ENCODE measurements around the gene FKBP8.

Gene FKBP8

GRCh38 chr19:18506101-18506930, 37.1 kb downstream of the FKBP8 start:
- no peak overlapping the region for H3K4me3 ChIP-seq (ENCODE audit: low read length)
- no peaks in the 10 kb centered on the region for H3K36me3 ChIP-seq (ENCODE audit: control insufficient read depth, insufficient read depth, low read length, severe bottlenecking)
- no peak for DNase-seq (ENCODE audit: low read depth)
- H3K4me1 ChIP-seq (ENCODE audit: control insufficient read depth, insufficient read depth, low read length): peaks cover 37% of the 10 kb centered on the region
- H3K9ac ChIP-seq (ENCODE audit: low read length): peak overlapping the region; percentile 6
- no peaks in the 10 kb centered on the region for H3K9me3 ChIP-seq (ENCODE audit: control insufficient read depth, low read length)
- no peaks in the 10 kb centered on the region for H3K27me3 ChIP-seq (replicated peaks; ENCODE audit: control insufficient read depth, insufficient read depth, low read length)

- no peaks in the 10 kb centered on the region for H3K27me3 ChIP-seq (replicated peaks; ENCODE audit: control insufficient read depth, insufficient read depth, low read length)
- peaks cover 48% of the 10 kb centered on the region for H3K4me1 ChIP-seq (ENCODE audit: control insufficient read depth, insufficient read depth, low read length)
- DNase-seq (ENCODE audit: low read depth): no peak
- H3K9ac ChIP-seq (ENCODE audit: low read length): no peak overlapping the region
- H3K9me3 ChIP-seq (ENCODE audit: control insufficient read depth, low read length): no peaks in the 10 kb centered on the region
- H3K36me3 ChIP-seq (ENCODE audit: control insufficient read depth, insufficient read depth, low read length, severe bottlenecking): no peaks in the 10 kb centered on the region
- no peak overlapping the region for H3K4me3 ChIP-seq (ENCODE audit: low read length)
Observed at GRCh38 chr19:18504886-18505610, 38.3 kb downstream of the FKBP8 start.

- peaks cover 49% of the 10 kb centered on the region for H3K4me1 ChIP-seq (ENCODE audit: control insufficient read depth, insufficient read depth, low read length)
- no peaks in the 10 kb centered on the region for H3K36me3 ChIP-seq (ENCODE audit: control insufficient read depth, insufficient read depth, low read length, severe bottlenecking)
- no peak overlapping the region for H3K4me3 ChIP-seq (ENCODE audit: low read length)
- no peak overlapping the region for H3K9ac ChIP-seq (ENCODE audit: low read length)
- H3K27me3 ChIP-seq (replicated peaks; ENCODE audit: control insufficient read depth, insufficient read depth, low read length): no peaks in the 10 kb centered on the region
- no peak for DNase-seq (ENCODE audit: low read depth)
- H3K9me3 ChIP-seq (ENCODE audit: control insufficient read depth, low read length): no peaks in the 10 kb centered on the region
Observed at GRCh38 chr19:18503971-18504885, 39.1 kb downstream of the FKBP8 start.

DNA sequence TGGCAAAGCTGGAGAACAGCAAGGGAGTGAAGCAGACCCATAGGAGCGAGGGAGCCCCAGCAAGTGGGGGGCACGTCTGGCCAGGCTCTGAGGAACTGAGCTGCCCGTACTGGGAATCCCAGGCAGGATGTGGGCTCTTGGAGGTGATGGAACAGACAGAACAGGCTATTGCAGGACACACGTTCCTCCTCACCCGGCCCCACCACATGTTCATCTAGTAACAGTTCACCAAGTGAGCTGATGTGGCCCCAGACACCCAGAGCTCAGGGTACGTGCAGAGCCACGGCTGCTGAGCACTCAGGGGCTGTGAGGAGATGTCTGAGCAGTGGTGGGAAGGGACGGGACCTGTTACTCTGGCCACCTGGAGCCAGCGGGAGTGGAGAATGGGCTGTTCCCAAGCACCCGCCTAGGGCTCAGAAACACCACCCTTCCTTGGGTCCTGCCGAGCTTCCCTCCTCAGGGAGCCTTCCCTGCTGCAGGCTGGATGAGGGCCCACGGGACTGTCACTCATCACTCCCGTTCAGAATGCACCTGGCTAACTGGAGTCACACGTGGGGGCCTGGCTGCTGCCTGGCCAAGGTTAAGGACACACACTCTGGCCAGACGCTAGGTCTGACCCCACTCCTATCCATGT, 39.9 kb downstream of the FKBP8 start:
- H3K4me1 ChIP-seq (ENCODE audit: control insufficient read depth, insufficient read depth, low read length): peaks cover 48% of the 10 kb centered on the region
- H3K9ac ChIP-seq (ENCODE audit: low read length): no peak overlapping the region
- H3K4me3 ChIP-seq (ENCODE audit: low read length): no peak overlapping the region
- H3K27me3 ChIP-seq (replicated peaks; ENCODE audit: control insufficient read depth, insufficient read depth, low read length): no peaks in the 10 kb centered on the region
- no peak for DNase-seq (ENCODE audit: low read depth)
- no peaks in the 10 kb centered on the region for H3K9me3 ChIP-seq (ENCODE audit: control insufficient read depth, low read length)
- no peaks in the 10 kb centered on the region for H3K36me3 ChIP-seq (ENCODE audit: control insufficient read depth, insufficient read depth, low read length, severe bottlenecking)

- DNase-seq (ENCODE audit: low read depth): no peak
- no peak overlapping the region for H3K4me3 ChIP-seq (ENCODE audit: low read length)
- no peaks in the 10 kb centered on the region for H3K27me3 ChIP-seq (replicated peaks; ENCODE audit: control insufficient read depth, insufficient read depth, low read length)
- peaks cover 44% of the 10 kb centered on the region for H3K4me1 ChIP-seq (ENCODE audit: control insufficient read depth, insufficient read depth, low read length)
- H3K36me3 ChIP-seq (ENCODE audit: control insufficient read depth, insufficient read depth, low read length, severe bottlenecking): no peaks in the 10 kb centered on the region
- H3K9ac ChIP-seq (ENCODE audit: low read length): no peak overlapping the region
- H3K9me3 ChIP-seq (ENCODE audit: control insufficient read depth, low read length): no peaks in the 10 kb centered on the region
Observed at GRCh38 chr19:18502638-18503294, 40.6 kb downstream of the FKBP8 start.

DNA sequence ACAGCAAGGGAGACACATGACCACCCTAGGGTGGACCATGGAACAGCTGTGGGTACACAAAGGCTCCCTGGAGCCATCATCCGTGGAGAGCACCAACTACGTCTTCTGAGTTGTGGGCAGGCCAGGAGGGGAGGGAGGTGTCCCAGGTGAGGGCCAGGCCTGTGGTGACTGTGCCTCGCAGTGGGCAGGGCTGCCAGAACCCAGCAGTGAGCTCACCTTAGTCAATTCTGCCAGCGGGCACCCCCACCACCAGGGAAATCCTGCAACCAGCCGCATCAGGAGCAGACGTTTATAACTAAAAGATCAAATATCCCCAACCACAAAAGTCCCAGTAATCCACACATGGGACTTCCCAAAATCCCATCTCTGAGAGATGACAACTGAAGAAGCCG, 41.1 kb downstream of the FKBP8 start:
- Histone ChIP-seq H3K27me3 (replicated peaks; ENCODE audit: control insufficient read depth, insufficient read depth, low read length) (no peaks in the 10 kb centered on the region), H3K9ac (ENCODE audit: low read length) (no peak overlapping the region), H3K9me3 (ENCODE audit: control insufficient read depth, low read length) (no peaks in the 10 kb centered on the region), H3K36me3 (ENCODE audit: control insufficient read depth, insufficient read depth, low read length, severe bottlenecking) (no peaks in the 10 kb centered on the region), H3K4me1 (ENCODE audit: control insufficient read depth, insufficient read depth, low read length) (peaks cover 39% of the 10 kb centered on the region), H3K4me3 (ENCODE audit: low read length) (no peak overlapping the region)
- no peak for DNase-seq (ENCODE audit: low read depth)

DNA sequence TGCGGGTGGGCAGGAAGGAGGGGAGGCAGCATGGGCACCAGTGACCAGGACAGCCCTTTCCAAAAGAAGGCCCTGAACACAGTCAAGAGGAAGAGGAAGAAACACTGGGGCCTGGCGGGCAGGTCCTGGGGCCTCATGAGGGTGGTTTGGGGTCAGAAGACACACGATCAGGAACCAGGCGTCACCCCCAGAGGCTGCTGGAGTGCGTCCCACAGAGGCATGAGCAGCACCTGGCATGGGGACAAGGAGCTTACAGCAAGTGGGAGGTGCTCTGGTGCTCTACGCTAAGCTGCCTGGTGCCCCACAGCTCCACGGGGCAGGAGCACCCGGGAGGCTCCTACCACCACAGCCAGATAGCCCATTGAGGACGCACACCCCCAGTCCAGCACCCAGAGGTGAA, 41.5 kb downstream of the FKBP8 start:
- H3K27me3 ChIP-seq (replicated peaks; ENCODE audit: control insufficient read depth, insufficient read depth, low read length): no peaks in the 10 kb centered on the region
- peaks cover 35% of the 10 kb centered on the region for H3K4me1 ChIP-seq (ENCODE audit: control insufficient read depth, insufficient read depth, low read length)
- no peaks in the 10 kb centered on the region for H3K36me3 ChIP-seq (ENCODE audit: control insufficient read depth, insufficient read depth, low read length, severe bottlenecking)
- H3K9ac ChIP-seq (ENCODE audit: low read length): no peak overlapping the region
- H3K9me3 ChIP-seq (ENCODE audit: control insufficient read depth, low read length): no peaks in the 10 kb centered on the region
- DNase-seq (ENCODE audit: low read depth): no peak
- no peak overlapping the region for H3K4me3 ChIP-seq (ENCODE audit: low read length)

DNA sequence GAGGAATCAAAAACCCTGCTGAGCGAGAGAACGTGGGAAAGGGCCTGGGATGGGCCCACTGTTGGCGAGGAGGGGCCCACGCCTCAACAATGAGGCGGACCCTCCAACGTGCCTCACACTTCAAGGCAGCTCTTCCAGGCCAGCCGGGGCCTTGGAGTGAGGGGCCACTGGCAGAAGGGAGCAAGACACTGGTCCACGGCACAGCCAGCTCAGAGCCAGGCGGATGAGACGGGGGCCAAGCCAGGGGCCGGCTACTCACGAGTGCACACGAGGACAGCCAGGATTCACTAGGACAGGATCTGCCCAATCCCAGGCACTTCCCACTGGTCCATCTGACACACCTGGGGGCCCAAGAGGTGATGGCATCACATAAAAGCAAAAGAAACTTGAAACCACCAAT, 42.0 kb downstream of the FKBP8 start:
- Histone ChIP-seq H3K9ac (ENCODE audit: low read length) (no peak overlapping the region), H3K9me3 (ENCODE audit: control insufficient read depth, low read length) (no peaks in the 10 kb centered on the region), H3K4me1 (ENCODE audit: control insufficient read depth, insufficient read depth, low read length) (peaks cover 32% of the 10 kb centered on the region), H3K4me3 (ENCODE audit: low read length) (no peak overlapping the region), H3K36me3 (ENCODE audit: control insufficient read depth, insufficient read depth, low read length, severe bottlenecking) (no peaks in the 10 kb centered on the region), H3K27me3 (replicated peaks; ENCODE audit: control insufficient read depth, insufficient read depth, low read length) (no peaks in the 10 kb centered on the region)
- no peak for DNase-seq (ENCODE audit: low read depth)

- Histone ChIP-seq H3K4me3 (ENCODE audit: low read length) (no peak overlapping the region), H3K27me3 (replicated peaks; ENCODE audit: control insufficient read depth, insufficient read depth, low read length) (no peaks in the 10 kb centered on the region), H3K9me3 (ENCODE audit: control insufficient read depth, low read length) (no peaks in the 10 kb centered on the region), H3K36me3 (ENCODE audit: control insufficient read depth, insufficient read depth, low read length, severe bottlenecking) (no peaks in the 10 kb centered on the region), H3K4me1 (ENCODE audit: control insufficient read depth, insufficient read depth, low read length) (peaks cover 32% of the 10 kb centered on the region), H3K9ac (ENCODE audit: low read length) (no peak overlapping the region)
- DNase-seq (ENCODE audit: low read depth): no peak
Observed at GRCh38 chr19:18500799-18501198, 42.6 kb downstream of the FKBP8 start.

DNA sequence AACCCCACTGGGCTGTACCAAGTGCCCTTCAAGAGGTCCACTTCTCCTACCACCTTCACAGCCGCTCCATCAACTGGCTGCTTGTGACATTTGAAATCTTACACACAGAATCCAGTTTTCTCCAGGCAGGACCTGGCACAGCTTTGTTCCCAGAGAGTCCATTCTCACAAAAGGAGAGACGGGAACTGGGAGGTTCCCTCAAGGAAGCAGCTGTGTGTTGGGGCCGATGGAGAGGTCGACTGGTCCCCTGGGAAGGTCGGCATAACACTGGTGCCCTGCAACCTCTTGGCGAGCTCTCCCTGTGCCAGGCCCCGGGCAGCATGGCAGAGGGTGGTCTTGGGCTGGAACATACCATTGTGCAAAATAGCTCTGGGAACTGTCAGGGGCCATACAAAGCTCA, 43.0 kb downstream of the FKBP8 start:
- Histone ChIP-seq H3K36me3 (ENCODE audit: control insufficient read depth, insufficient read depth, low read length, severe bottlenecking) (no peaks in the 10 kb centered on the region), H3K9me3 (ENCODE audit: control insufficient read depth, low read length) (no peaks in the 10 kb centered on the region), H3K4me1 (ENCODE audit: control insufficient read depth, insufficient read depth, low read length) (peaks cover 32% of the 10 kb centered on the region), H3K27me3 (replicated peaks; ENCODE audit: control insufficient read depth, insufficient read depth, low read length) (no peaks in the 10 kb centered on the region), H3K9ac (ENCODE audit: low read length) (no peak overlapping the region), H3K4me3 (ENCODE audit: low read length) (no peak overlapping the region)
- no peak for DNase-seq (ENCODE audit: low read depth)

All from adipocyte (in vitro differentiated cells).